ENCODE results near the gene EOGT. TPM values are rescaled to one million over a fixed set of nuclear protein-coding genes. Genes with fewer than 3 reads are reported as not detected.
A peak's percentile ranks its signal among the peaks of the same experiment; 100 is the strongest.

Gene EOGT
- total RNA-seq, 1 donor from 2014 or later = 8.4 TPM

- Mint-ChIP-seq H3K4me1 (ENCODE audit: unreplicated experiment) (no peaks in the 10 kb centered on the region), H3K9me3 (no peaks in the 10 kb centered on the region), H3K27me3 (peaks cover 21% of the 10 kb centered on the region), H3K36me3 (peaks cover 6% of the 10 kb centered on the region), H3K4me3 (no peak overlapping the region), H3K27ac (no peak overlapping the region)
- DNase-seq (ENCODE audit: extremely low spot score, unreplicated experiment) = no peak
- TF ChIP-seq CTCF (conservative IDR thresholded peaks at IDR 0.05) = no peak
These were observed 39.8 kb downstream of the EOGT start for GRCh38 chr3:68973639-68974038.

DNA sequence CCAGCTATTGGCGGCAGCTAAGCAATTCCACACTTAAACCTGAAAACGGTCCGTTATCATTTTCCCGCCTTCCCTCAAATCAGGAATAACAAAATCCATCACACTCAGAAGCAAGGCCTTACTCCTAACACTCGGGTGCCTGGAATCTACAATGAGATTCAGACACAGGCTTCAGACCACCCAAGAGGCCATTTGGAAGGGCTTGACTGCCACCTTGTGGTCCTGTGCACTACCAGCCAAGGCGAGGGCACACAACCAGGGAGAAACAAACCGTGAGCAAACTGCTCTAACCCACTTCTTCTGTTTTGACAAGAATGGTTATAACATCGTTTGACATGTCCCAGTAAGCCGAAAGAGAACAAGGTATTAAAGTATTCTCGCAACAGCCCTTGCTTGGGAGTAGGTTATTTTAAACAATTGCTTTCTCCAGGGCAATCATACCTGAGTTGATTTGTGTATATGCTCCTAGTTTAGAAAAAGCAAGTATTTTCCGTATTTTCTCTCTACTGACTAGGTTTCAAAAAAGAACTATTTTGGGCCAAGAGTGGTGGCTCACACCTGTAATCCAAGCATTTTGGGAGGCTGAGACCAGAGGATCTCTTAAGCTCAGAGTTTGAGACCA, 41.0 kb downstream of the EOGT start:
- Mint-ChIP-seq H3K27me3 (peaks cover 22% of the 10 kb centered on the region), H3K4me1 (ENCODE audit: unreplicated experiment) (no peaks in the 10 kb centered on the region), H3K36me3 (peaks cover 3% of the 10 kb centered on the region), H3K4me3 (no peak overlapping the region), H3K27ac (no peak overlapping the region), H3K9me3 (no peaks in the 10 kb centered on the region)
- peak; percentile 72 for DNase-seq (ENCODE audit: extremely low spot score, unreplicated experiment)
- peak; percentile 92 for TF ChIP-seq CTCF (conservative IDR thresholded peaks at IDR 0.05)

- peaks cover 17% of the 10 kb centered on the region for H3K27me3 Mint-ChIP-seq
- no peak for TF ChIP-seq CTCF (conservative IDR thresholded peaks at IDR 0.05)
These were observed 48.8 kb downstream of the EOGT start for GRCh38 chr3:68964694-68965093.

DNA sequence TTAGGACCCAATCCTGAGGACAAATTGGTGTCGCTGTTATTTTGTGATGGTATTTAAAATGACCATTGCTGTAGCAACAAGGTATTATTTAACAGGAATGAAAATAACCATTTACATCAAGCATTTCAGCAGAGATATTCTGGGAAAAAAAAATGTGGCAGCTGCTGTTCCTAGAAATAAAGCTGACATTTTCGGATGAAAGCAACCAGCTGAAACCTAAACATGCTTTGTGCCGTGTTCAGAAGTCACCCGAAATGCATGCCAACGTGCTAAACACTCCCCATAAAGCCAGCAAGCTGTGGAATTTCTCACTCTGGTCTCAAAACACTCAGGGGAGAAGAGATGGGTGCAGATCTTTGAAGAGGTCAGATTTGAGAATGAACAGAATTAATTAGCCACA, 49.6 kb downstream of the EOGT start:
- no peak for DNase-seq (ENCODE audit: extremely low spot score, unreplicated experiment)
- no peak for TF ChIP-seq CTCF (conservative IDR thresholded peaks at IDR 0.05)
- H3K9me3 Mint-ChIP-seq = no peaks in the 10 kb centered on the region
- H3K4me1 Mint-ChIP-seq (ENCODE audit: unreplicated experiment) = no peaks in the 10 kb centered on the region
- H3K4me3 Mint-ChIP-seq = no peak overlapping the region
- H3K27ac Mint-ChIP-seq = no peak overlapping the region
- H3K36me3 Mint-ChIP-seq = no peaks in the 10 kb centered on the region
- peaks cover 15% of the 10 kb centered on the region for H3K27me3 Mint-ChIP-seq

More at GRCh38 chr3:68964694-68965093, 48.8 kb downstream of the EOGT start:
- DNase-seq (ENCODE audit: extremely low spot score, unreplicated experiment) = no peak
- H3K36me3 Mint-ChIP-seq = no peaks in the 10 kb centered on the region
- H3K9me3 Mint-ChIP-seq = no peaks in the 10 kb centered on the region
- no peak overlapping the region for H3K27ac Mint-ChIP-seq
- no peaks in the 10 kb centered on the region for H3K4me1 Mint-ChIP-seq (ENCODE audit: unreplicated experiment)
- H3K4me3 Mint-ChIP-seq = no peak overlapping the region

DNA sequence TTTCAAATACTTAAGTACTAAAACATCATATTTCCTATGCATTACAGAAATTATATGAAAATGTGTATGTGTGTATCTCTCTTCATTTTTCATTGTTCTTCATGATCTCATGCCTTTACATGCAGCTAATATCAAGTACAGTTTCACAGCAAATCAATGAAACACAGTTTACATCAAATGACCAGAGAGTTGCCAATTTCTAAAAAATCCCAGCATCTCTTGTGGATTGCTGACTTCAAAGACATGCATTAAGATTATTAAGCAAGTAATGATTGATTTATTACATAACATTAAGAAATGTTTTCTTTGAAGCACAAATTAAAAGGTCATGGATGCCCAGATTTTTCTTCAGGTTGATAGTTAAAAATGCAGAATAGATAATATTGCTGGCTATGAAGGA, 50.1 kb downstream of the EOGT start:
- no peak for TF ChIP-seq CTCF (conservative IDR thresholded peaks at IDR 0.05)
- no peak overlapping the region for H3K4me3 Mint-ChIP-seq
- no peaks in the 10 kb centered on the region for H3K36me3 Mint-ChIP-seq
- no peaks in the 10 kb centered on the region for H3K9me3 Mint-ChIP-seq
- no peak for DNase-seq (ENCODE audit: extremely low spot score, unreplicated experiment)
- H3K27ac Mint-ChIP-seq = no peak overlapping the region
- no peaks in the 10 kb centered on the region for H3K4me1 Mint-ChIP-seq (ENCODE audit: unreplicated experiment)
- peaks cover 14% of the 10 kb centered on the region for H3K27me3 Mint-ChIP-seq

GRCh38 chr3:68958932-68959331, 54.6 kb downstream of the EOGT start:
- Mint-ChIP-seq H3K27me3 (peaks cover 20% of the 10 kb centered on the region), H3K27ac (no peak overlapping the region), H3K4me3 (no peak overlapping the region), H3K4me1 (ENCODE audit: unreplicated experiment) (peaks cover 4% of the 10 kb centered on the region), H3K9me3 (no peaks in the 10 kb centered on the region), H3K36me3 (no peaks in the 10 kb centered on the region)
- no peak for DNase-seq (ENCODE audit: extremely low spot score, unreplicated experiment)
- no peak for TF ChIP-seq CTCF (conservative IDR thresholded peaks at IDR 0.05)
